ENCODE measurements around the gene LECT2. TPM values are rescaled to one million over a fixed set of nuclear protein-coding genes. Genes with fewer than 3 reads are reported as not detected.

Gene LECT2
- total RNA-seq, 2 donors from 2014 or later: not detected

DNA sequence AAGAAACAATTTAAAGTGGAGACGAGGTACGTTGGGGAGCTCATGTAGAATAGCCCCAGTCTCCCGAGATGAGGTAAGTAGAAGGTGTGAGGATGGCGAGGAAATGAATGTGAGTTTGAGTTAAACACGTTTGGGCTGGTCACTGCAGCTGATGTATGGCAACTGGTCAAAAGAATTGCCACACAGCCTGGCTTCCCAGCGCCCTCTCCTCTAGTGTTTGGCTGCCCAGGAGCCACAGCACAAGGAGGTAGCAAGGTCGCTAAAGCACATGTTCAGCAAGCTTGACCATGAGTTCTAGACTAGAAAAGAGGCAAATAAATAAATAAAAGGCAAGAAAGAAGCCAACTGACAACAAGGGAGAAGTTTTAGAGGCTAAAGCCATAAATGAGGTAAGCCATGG is 21.4 kb upstream of the LECT2 start:
- no peak for ATAC-seq (ENCODE audit: insufficient number of reproducible peaks, low FRiP score, low read depth)
- Histone ChIP-seq H3K36me3 (no peaks in the 10 kb centered on the region), H3K27me3 (replicated peaks; ENCODE audit: insufficient read depth) (no peaks in the 10 kb centered on the region), H3K4me3 (no peak overlapping the region), H3K27ac (no peak overlapping the region), H3K4me1 (ENCODE audit: control insufficient read depth in 1 of 2, low read depth in 2 of 2) (peaks cover 6 to 21% of the 10 kb centered on the region in 2 donors), H3K9me3 (no peaks in the 10 kb centered on the region)
- TF ChIP-seq, protein P1, sequence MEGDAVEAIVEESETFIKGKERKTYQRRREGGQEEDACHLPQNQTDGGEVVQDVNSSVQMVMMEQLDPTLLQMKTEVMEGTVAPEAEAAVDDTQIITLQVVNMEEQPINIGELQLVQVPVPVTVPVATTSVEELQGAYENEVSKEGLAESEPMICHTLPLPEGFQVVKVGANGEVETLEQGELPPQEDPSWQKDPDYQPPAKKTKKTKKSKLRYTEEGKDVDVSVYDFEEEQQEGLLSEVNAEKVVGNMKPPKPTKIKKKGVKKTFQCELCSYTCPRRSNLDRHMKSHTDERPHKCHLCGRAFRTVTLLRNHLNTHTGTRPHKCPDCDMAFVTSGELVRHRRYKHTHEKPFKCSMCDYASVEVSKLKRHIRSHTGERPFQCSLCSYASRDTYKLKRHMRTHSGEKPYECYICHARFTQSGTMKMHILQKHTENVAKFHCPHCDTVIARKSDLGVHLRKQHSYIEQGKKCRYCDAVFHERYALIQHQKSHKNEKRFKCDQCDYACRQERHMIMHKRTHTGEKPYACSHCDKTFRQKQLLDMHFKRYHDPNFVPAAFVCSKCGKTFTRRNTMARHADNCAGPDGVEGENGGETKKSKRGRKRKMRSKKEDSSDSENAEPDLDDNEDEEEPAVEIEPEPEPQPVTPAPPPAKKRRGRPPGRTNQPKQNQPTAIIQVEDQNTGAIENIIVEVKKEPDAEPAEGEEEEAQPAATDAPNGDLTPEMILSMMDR (IDR thresholded peaks at IDR 0.05): no peak
- no peak for DNase-seq (ENCODE audit: low spot score)

DNA sequence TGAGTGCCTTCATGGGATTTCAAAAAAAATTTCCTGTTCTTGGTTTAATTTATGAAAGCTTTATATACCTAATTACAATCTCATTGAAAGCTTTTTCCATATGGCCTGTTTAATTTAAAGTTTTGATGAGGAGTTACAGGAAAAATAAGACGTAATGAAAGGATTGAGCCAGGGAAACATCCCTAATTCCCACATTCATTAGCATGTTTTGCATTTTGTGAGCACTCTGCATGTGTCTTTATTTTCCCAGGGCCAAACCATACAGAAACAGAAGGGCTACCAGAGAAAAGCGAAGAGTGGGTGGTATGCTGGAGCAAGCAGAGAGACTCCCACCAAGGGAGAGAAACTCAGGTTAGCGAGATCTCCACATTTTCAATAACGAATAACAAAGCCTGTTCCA is 20.3 kb upstream of the LECT2 start:
- no peak overlapping the region for H3K4me3 ChIP-seq
- DNase-seq (ENCODE audit: low spot score) (no peak), ATAC-seq (ENCODE audit: insufficient number of reproducible peaks, low FRiP score, low read depth) (no peak)
- H3K9me3 ChIP-seq: no peaks in the 10 kb centered on the region
- H3K27me3 ChIP-seq (replicated peaks; ENCODE audit: insufficient read depth): no peaks in the 10 kb centered on the region
- no peaks in the 10 kb centered on the region for H3K36me3 ChIP-seq
- peaks cover 6 to 10% of the 10 kb centered on the region in 2 donors for H3K4me1 ChIP-seq (ENCODE audit: control insufficient read depth in 1 of 2, low read depth in 2 of 2)
- no peak overlapping the region for H3K27ac ChIP-seq
- TF ChIP-seq, protein P1 (IDR thresholded peaks at IDR 0.05): no peak

DNA sequence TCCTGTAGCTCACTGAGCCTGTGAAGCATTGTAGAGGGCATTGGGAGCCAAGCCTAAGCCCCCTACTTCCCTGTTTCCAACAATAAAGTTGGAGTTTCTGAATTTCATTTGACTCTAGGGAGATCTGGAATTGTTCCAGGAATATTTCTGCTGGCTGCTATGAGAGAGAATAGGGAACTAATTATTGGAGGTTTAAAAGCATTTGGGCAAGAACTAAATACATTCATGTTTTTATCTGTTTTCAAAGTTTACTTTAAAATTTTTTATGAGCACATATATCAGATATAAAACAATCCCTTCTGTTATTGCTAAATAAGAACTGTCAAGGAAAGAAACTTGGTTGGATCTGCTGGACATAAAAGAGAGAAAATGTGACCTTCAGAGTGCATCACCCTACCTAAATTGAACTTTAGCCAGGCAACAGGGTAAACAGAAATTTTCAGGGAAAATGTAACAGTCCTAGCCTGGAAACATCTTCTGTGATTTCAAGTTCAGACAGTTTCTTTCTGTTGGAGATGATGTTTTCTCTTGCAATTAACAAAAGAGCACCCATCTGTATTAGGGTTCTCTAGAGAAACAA is 19.3 kb upstream of the LECT2 start:
- Histone ChIP-seq H3K4me3 (no peak overlapping the region), H3K27ac (no peak overlapping the region), H3K9me3 (no peaks in the 10 kb centered on the region), H3K36me3 (no peaks in the 10 kb centered on the region), H3K4me1 (ENCODE audit: control insufficient read depth in 1 of 2, low read depth in 2 of 2) (peaks cover 0 to under 1% of the 10 kb centered on the region in 2 donors), H3K27me3 (replicated peaks; ENCODE audit: insufficient read depth) (no peaks in the 10 kb centered on the region)
- DNase-seq (ENCODE audit: low spot score): no peak
- TF ChIP-seq, protein P1 (IDR thresholded peaks at IDR 0.05): no peak
- ATAC-seq (ENCODE audit: insufficient number of reproducible peaks, low FRiP score, low read depth): no peak

DNA sequence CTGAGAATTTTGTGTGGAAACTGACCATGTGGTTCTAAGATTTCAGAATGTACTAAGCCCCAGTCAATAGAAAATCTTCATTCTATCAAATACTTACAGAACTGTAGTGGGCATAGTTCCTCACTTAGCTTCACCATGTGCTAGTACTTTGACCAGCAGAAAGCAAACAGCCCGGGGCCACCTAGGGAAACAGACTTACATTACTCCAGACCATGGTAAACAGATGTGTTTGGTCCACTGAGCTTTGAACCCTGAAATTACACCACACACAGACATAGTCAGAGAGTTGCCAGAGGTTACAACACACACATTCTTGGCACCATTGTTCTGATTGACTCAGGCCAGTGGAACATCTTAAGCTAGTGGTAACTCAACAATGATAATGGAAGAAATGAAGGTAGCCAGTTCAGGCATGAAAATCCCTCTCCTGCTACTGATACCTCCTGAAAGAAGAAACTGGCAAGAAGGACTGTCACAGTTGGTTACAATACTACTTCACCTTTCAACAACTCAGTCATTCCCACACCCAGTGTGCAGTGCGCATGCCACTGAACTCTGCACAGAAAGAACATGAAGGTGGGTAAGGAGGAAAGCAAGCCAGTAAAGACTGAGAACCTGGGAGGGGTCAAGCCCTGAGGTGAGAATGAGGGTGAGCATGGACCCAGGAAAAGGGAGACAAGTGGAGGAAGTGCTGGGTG is 18.7 kb upstream of the LECT2 start:
- H3K27me3 ChIP-seq (replicated peaks; ENCODE audit: insufficient read depth): no peaks in the 10 kb centered on the region
- H3K36me3 ChIP-seq: no peaks in the 10 kb centered on the region
- TF ChIP-seq, protein P1 (IDR thresholded peaks at IDR 0.05): no peak
- H3K27ac ChIP-seq: no peak overlapping the region
- H3K9me3 ChIP-seq: no peaks in the 10 kb centered on the region
- DNase-seq (ENCODE audit: low spot score) (no peak), ATAC-seq (ENCODE audit: insufficient number of reproducible peaks, low FRiP score, low read depth) (no peak)
- no peak overlapping the region for H3K4me3 ChIP-seq
- H3K4me1 ChIP-seq (ENCODE audit: control insufficient read depth in 1 of 2, low read depth in 2 of 2): no peaks in the 10 kb centered on the region

DNA sequence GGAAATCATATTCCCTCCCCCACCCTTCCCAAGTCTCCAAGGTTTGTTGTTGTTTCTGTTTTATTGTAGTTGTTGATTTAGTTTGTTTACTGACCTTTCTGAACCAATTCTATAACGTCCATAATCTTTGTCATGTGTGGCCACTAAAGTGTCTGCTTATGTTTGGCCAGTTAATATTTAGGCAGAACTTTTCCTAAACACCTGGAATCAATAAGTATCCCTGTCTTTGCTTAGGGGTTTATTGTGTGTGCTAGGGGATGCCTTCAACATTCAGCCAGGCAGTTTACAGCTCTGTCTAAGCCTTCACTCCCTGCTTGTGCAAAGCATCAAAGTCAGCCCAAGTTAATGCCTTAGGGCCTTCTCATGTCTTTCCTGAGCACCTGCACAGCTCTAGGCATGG is 16.9 kb upstream of the LECT2 start:
- no peaks in the 10 kb centered on the region for H3K27me3 ChIP-seq (replicated peaks; ENCODE audit: insufficient read depth)
- TF ChIP-seq, protein P1 (IDR thresholded peaks at IDR 0.05): no peak
- H3K36me3 ChIP-seq: no peaks in the 10 kb centered on the region
- ATAC-seq (ENCODE audit: insufficient number of reproducible peaks, low FRiP score, low read depth) (no peak), DNase-seq (ENCODE audit: low spot score) (no peak)
- H3K4me3 ChIP-seq: no peak overlapping the region
- H3K27ac ChIP-seq: no peak overlapping the region
- no peaks in the 10 kb centered on the region for H3K4me1 ChIP-seq (ENCODE audit: control insufficient read depth in 1 of 2, low read depth in 2 of 2)
- no peaks in the 10 kb centered on the region for H3K9me3 ChIP-seq
